Coronary artery (tissue), 2 donors: Measurements from ENCODE around the gene SOWAHD.
A peak's percentile ranks its signal among the peaks of the same experiment; 100 is the strongest.
"Not testable (repeated sequence)": the region's sequence is repeated elsewhere in the genome, so short reads cannot be mapped to it uniquely, and the experiment has no call there.

ENCODE experiments used
- DNase-seq: peaks from one replicate; pipeline ENCODE4 v3.0.0-alpha.2; 2017; ENCODE audit warnings: low spot score
- H3K27ac ChIP-seq, 2 donors: fragments of 200-600 bp; sonication (generic); one replicate each; pipeline ENCODE4 v1.5.1; 2016 to 2019
- H3K4me3 ChIP-seq: fragments of 200-600 bp; sonication (generic); 2 replicates; pipeline ENCODE4 v1.5.1; 2016; ENCODE audit warnings: mild to moderate bottlenecking, moderate library complexity
- CTCF ChIP-seq: fragments of 200-600 bp; sonication (generic); IDR thresholded peaks from one replicate; pipeline ENCODE4 v1.5.1; 2019; ENCODE audit warnings: antibody characterized with exemption

The SOWAHD gene

GRCh38 chrX:119745283-119745848 lies 13.0 kb upstream of the SOWAHD start:
- DNase-seq: no peak
- H3K27ac ChIP-seq: no peak overlapping the region
- TF ChIP-seq CTCF: no peak
- no peak overlapping the region for H3K4me3 ChIP-seq

- DNase-seq, H3K27ac ChIP-seq, H3K4me3 ChIP-seq: not testable (repeated sequence)
These were observed 8.3 kb upstream of the SOWAHD start for GRCh38 chrX:119750131-119750530.

DNA sequence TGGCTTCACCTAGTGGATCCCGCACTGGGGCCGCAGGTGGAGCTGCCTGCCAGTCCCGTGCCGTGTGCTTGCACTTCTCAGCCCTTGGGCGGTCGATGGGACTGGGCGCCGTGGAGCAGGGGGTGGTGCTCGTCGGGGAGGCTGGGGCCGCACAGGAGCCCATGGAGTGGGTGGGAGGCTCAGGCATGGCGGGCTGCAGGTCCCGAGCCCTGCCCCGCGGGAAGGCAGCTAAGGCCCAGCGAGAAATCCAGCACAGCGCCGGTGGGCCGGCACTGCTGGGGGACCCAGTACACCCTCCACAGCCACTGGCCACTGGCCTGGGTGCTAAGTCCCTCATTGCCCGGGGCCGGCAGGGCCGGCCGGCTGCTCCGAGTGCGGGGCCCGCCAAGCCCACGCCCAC lies 7.6 kb upstream of the SOWAHD start:
- not testable (repeated sequence) for H3K27ac ChIP-seq, H3K4me3 ChIP-seq, DNase-seq

DNA sequence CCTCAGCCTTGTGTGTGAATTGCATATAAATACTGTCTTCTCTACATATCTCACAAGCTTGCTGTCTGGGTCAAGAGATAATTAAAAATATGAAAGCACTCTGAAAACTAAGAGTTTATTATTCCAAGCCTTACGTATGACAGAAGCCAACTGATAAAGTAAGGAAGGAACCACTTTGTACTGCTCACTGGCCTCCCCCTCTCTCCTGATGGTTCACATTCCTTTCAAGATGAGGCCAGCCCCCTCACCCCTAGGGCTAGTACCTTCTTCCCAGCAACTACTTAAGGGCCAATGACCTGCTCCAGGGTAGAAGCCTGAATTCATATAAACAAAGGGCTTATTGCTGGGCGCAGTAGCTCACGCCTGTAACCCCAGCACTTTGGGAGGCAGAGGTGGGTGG lies 5.4 kb upstream of the SOWAHD start:
- DNase-seq: no peak
- Histone ChIP-seq H3K4me3 (no peak overlapping the region), H3K27ac (no peak overlapping the region)
- TF ChIP-seq CTCF: no peak

DNA sequence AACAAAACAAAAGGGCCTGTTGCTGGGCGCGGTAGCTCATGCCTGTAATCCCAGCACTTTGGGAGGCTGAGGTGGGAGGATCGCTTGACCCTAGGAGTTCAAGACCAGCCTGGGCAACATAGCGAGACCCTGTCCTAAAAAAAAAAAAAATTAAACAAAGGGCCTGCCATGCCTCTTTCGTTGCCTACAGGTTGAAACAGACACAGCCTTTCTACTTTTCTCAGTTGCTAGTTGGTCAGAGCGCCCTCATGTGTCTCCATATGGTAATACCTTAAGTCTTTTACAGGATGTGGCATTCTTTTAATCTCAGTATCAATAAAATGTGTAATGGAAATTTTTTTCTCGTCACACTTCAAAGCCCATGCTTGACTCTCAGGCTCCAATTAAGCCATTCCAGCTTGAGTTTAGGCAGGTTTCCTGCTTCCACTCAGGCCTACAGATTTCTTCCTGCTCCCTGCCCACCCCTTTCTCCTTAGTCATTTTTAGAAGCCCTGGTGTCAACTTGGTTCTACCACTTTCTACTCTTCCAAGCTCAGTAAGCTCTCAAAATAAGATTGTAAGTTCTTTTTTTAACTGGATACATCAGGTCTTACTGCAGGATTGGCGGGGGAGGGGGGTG lies 4.6 kb upstream of the SOWAHD start:
- DNase-seq: no peak
- TF ChIP-seq CTCF: no peak
- Histone ChIP-seq H3K4me3 (no peak overlapping the region), H3K27ac (no peak overlapping the region)

- TF ChIP-seq CTCF: no peak
- Histone ChIP-seq H3K4me3 (no peak overlapping the region), H3K27ac (peak overlapping the region in 1 of 2 donors; percentile 5)
- DNase-seq: no peak
These were observed 2.3 kb upstream of the SOWAHD start for GRCh38 chrX:119755981-119756533.

- no peak for TF ChIP-seq CTCF
- DNase-seq: no peak
- no peak overlapping the region for H3K27ac ChIP-seq
- H3K4me3 ChIP-seq: no peak overlapping the region
These were observed 1.3 kb upstream of the SOWAHD start for GRCh38 chrX:119756926-119757635.

DNA sequence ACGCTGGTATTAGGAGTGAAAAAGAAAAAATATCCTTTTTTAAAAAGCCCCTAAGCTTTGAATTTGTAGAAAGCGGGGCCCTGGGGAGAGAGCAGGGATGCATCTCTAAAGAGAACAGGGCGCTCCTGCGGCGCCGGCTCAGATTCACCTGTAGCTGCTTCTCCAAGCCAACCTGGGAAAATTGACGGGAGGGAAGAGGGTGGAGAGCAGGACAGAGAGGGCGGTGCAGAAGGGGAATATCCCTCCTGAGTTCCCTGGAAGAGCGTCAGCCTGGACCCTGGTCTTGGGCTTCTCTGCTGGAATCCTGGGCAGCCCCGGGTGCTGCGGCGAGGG lies 776 bp upstream of the SOWAHD start:
- DNase-seq: no peak
- H3K27ac ChIP-seq: no peak overlapping the region
- H3K4me3 ChIP-seq: peak overlapping the region; percentile 72
- no peak for TF ChIP-seq CTCF
